ENCODE measurements around the gene LY9.

The LY9 gene, protein sequence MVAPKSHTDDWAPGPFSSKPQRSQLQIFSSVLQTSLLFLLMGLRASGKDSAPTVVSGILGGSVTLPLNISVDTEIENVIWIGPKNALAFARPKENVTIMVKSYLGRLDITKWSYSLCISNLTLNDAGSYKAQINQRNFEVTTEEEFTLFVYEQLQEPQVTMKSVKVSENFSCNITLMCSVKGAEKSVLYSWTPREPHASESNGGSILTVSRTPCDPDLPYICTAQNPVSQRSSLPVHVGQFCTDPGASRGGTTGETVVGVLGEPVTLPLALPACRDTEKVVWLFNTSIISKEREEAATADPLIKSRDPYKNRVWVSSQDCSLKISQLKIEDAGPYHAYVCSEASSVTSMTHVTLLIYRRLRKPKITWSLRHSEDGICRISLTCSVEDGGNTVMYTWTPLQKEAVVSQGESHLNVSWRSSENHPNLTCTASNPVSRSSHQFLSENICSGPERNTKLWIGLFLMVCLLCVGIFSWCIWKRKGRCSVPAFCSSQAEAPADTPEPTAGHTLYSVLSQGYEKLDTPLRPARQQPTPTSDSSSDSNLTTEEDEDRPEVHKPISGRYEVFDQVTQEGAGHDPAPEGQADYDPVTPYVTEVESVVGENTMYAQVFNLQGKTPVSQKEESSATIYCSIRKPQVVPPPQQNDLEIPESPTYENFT

DNA sequence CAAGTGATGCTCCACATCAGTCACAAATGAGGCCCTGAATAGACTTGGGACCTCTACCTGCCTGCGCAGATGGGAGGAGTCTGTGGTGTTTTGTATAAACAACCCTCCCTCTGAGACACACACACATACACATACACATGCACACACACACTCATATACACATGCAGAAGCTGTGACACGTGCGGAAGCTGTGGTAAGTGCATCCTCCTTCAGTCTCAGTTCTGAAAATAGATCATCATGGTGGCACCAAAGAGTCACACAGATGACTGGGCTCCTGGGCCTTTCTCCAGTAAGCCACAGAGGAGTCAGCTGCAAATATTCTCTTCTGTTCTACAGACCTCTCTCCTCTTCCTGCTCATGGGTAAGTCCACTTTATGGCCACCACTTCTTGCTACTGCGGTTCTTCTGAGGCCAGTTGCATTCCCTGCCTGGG, at the start of gene LY9:
Gene LY9 (plus strand): TSS at position 224 of the 433 bp plus-strand sequence. CDS start 14 bp downstream, at position 238.
- DNase-seq = peak; percentile 64

- no peak for DNase-seq
Observed at GRCh38 chr1:160746836-160747500, 49.0 kb upstream of the LY9 start.

DNA sequence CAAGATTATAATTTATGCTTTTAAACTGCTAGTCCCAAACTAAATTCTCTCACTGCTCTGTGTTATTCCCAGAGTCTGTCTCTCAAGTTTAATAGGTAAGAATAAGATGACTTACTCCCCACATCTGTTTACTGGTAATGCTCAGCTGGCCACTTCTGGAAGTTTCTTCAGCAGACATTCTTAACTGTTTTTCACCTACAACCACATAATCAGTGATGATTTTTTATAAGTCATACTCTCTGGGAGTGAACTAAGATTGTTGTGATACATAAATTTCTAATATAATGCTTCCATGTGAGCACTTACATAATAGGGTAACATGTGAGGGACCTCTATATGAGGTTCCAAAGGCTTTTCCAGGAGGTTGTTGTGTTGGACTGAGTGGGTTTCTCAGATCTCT, 48.3 kb upstream of the LY9 start:
- no peak for DNase-seq

DNA sequence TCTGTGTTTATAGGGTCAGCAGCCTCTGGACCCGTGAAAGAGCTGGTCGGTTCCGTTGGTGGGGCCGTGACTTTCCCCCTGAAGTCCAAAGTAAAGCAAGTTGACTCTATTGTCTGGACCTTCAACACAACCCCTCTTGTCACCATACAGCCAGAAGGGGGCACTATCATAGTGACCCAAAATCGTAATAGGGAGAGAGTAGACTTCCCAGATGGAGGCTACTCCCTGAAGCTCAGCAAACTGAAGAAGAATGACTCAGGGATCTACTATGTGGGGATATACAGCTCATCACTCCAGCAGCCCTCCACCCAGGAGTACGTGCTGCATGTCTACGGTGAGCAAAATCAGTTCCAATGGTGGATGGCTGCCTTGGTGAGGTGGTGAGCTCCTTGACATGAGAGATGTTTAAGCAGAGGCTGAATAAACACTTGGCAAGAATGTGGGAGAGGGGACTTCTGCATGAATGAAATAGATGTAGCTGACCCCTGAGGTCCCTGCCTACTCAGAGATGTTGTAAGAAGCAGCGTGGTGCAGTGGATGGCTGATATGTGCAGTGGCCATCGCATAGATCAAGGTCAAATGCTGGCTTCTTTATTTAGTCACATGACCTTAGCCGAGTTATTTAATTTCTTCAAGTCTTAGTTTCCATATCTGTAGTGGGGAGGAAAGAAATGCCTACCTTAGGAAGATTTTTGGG, 47.6 kb upstream of the LY9 start:
- no peak for DNase-seq

- DNase-seq = no peak
Observed at GRCh38 chr1:160748878-160749269, 47.1 kb upstream of the LY9 start.

GRCh38 chr1:160750608-160751007, 45.4 kb upstream of the LY9 start:
- DNase-seq = no peak

GRCh38 chr1:160752406-160752805, 43.6 kb upstream of the LY9 start:
- no peak for DNase-seq

- no peak for DNase-seq
Observed at GRCh38 chr1:160752924-160753323, 43.0 kb upstream of the LY9 start.

GRCh38 chr1:160753594-160753993, 42.4 kb upstream of the LY9 start:
- DNase-seq = no peak

- no peak for DNase-seq
Observed at GRCh38 chr1:160755461-160755860, 40.5 kb upstream of the LY9 start.

GRCh38 chr1:160755911-160756848, 39.8 kb upstream of the LY9 start:
- no peak for DNase-seq

GRCh38 chr1:160756849-160757201, 39.1 kb upstream of the LY9 start:
- no peak for DNase-seq

GRCh38 chr1:160758521-160758920, 37.5 kb upstream of the LY9 start:
- no peak for DNase-seq

DNA sequence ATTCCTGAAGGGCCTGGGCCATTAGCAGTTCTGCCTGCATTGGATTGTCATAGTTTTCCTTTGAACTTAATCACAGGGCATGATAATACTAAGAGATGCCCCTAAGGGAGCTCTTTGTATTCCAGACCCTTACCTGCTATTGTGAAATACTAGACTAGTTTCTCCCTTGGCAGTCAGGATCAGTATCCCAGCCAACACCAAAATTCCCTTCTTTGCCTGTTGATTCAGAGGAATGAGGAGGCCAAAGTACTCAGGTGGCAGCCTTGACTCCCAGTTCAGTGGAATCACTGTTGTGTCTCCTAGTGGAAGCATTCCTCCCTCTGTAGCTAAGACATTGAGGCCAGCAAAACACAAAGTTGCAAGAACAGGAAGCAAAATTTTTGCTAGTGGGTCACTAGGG, 36.2 kb upstream of the LY9 start:
- no peak for DNase-seq

DNA sequence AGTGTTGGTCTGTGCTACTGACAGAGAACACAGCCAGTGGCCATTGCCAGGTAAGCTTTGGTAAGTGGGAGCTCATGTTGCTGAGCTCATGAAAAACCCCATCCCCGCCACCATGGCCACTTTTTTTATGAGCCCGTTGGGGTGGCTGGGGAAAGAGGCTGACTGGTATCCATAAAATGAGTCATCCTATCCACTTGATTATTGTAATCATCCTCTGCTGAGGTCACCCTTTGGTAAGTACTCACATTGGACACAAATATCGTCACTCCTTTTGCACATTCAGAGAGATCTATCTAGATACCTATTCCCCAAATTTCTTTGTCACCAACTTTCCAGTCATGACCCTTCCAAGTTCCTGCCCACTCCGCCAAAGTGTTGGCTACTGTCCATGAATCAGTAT, 34.9 kb upstream of the LY9 start:
- DNase-seq = no peak

DNA sequence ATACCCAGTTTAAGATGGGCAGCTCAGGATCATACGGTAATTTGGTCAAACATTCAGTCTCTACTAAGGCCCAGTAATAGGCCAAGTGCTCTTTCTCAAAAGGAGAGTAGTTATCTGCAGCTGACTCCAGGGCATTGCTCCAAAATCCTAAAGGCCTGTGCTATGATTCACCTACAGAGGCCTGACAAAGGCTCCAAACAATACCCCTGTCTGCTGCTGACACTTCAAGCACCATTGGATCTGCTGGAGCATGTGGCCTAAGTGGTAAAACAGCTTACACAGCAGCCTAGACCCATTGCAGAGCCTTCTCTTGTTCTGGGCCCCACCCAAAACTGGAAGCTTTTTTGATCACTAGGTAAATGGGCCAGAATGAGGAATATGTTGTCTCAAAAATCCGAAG, 34.1 kb upstream of the LY9 start:
- no peak for DNase-seq

DNA sequence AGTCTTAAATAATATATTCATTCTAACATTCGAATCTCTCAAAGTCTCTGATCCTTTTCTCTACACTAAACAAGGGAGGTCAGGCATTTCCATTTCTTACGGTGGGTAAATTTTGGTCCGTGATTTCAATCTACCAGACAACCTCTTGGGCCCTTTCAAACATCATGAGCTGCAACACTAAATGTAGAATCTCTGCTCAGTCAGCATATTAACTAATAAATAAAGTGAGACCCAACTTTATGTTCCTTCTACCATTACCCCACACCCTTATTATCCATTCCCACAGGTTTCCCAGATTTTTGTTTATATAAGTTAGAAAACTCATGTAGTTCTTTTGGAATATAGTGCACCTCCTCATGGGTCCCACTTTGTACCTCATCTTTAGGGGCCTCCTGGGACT, 32.0 kb upstream of the LY9 start:
- DNase-seq = no peak

DNA sequence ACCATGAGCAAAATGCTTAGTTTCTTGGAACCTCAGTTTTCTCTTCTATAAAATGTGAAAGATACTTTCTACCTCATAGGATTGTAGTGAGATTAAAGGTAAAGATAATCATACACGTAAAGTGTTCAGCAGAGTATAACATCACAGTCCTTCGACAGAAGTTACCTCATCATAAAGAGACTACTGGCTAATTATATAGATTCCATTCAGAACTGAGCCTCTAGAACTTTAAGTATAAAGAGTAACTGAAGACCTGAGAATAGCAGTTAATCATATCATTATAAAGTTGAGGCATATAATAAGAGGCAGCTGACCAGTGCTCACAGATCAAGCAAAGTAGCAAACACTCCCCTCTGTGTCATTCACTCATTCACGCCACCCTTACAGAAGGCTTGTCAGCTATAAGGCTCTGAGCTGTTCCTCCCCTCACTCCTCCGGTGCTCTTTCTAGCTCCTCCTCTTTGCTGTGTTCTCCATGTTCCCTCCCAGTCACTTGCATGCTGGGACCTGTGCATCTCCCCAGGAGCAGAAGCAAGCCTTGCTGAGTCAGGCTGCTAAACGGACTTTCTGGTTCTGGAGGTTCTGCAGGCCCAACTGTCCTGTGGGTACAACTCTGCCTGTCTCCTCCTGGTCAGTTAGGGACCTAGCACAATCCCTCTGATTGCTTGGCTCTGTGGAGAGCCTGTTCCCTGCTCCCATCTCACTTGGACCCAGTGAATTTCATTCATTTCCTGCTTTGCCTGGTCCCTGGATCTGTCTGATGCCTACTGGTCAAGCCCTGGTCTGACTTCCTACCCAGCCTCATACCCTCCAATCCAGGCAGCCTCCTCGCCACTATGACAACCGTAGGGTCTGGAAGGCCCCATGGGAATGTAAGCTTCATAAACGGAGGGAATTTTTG, 28.3 kb upstream of the LY9 start:
- peak; percentile 32 for DNase-seq

DNA sequence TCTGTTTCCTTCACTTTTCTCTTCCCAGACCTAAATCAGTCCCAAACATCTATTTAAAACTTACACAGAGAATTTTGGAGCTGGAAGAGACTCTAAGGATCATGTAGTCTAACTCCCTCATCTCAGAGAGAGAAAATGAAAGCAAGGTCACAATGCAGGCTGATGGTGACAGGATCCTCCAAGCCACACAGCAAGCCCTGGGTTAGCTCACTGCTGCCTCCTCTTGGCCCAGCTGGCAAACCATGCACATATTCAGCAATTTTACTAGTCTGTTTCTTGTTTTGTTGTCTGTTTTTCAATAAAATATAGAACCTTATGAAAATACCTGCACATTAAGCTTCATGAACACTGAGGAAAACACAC, 27.7 kb upstream of the LY9 start:
- DNase-seq = peak; percentile 85

GRCh38 chr1:160772331-160772730, 23.6 kb upstream of the LY9 start:
- DNase-seq = no peak

GRCh38 chr1:160773093-160773492, 22.9 kb upstream of the LY9 start:
- no peak for DNase-seq

Data from stimulated activated CD4-positive, alpha-beta T cell treated with anti-CD3 and anti-CD28 coated beads, Interleukin-4, amount 100 ng/mL, for 1 hour (primary cell).